PC-9 (cell line): Measurements from ENCODE around the gene ORM2.

Experiments used
- EZH2 ChIP-seq: fragments of 200-600 bp; sonication (generic); IDR thresholded peaks from 2 replicates; pipeline ENCODE4 v1.8.0; 2017; ENCODE audit warnings: antibody characterized with exemption, low read depth
- TF ChIP-seq, protein P1 (sequence below): fragments of 200-600 bp; sonication (generic); conservative IDR thresholded peaks from 2 replicates; pipeline ENCODE4 v1.6.1; 2017; ENCODE audit warnings: mixed run types, antibody characterized with exemption, mild to moderate bottlenecking, moderate library complexity

GRCh38 chr9:114361542-114361941, 31.9 kb downstream of the ORM2 start:
- TF ChIP-seq, protein P1, sequence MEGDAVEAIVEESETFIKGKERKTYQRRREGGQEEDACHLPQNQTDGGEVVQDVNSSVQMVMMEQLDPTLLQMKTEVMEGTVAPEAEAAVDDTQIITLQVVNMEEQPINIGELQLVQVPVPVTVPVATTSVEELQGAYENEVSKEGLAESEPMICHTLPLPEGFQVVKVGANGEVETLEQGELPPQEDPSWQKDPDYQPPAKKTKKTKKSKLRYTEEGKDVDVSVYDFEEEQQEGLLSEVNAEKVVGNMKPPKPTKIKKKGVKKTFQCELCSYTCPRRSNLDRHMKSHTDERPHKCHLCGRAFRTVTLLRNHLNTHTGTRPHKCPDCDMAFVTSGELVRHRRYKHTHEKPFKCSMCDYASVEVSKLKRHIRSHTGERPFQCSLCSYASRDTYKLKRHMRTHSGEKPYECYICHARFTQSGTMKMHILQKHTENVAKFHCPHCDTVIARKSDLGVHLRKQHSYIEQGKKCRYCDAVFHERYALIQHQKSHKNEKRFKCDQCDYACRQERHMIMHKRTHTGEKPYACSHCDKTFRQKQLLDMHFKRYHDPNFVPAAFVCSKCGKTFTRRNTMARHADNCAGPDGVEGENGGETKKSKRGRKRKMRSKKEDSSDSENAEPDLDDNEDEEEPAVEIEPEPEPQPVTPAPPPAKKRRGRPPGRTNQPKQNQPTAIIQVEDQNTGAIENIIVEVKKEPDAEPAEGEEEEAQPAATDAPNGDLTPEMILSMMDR: no peak
- no peak for TF ChIP-seq EZH2
